GM20431 (cell line): ENCODE results near the gene C1orf159.

Experiments used
- in situ Hi-C: fragments of 300-500 bp; cut with MseI, MboI; formaldehyde crosslinking; loops from one replicate; pipeline ENCODE4 v1.15.0; 2020; ENCODE audit warnings: low sequenced_read_pairs; ENCODE audit not compliant: unreplicated experiment

C1orf159 gene

DNA sequence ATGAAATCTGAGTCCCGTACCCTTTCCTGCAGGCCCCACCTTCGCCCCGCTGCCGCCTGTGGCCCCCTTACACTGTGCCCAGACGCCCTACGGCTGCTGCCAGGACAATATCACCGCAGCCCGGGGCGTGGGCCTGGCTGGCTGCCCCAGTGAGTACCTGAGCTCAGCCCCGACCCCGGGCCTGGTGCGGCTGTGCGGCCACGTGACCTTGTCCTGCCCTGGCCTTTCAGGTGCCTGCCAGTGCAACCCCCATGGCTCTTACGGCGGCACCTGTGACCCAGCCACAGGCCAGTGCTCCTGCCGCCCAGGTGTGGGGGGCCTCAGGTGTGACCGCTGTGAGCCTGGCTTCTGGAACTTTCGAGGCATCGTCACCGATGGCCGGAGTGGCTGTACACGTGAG, 70.8 kb downstream of the C1orf159 start:
- in situ Hi-C loops, result no loop called here

DNA sequence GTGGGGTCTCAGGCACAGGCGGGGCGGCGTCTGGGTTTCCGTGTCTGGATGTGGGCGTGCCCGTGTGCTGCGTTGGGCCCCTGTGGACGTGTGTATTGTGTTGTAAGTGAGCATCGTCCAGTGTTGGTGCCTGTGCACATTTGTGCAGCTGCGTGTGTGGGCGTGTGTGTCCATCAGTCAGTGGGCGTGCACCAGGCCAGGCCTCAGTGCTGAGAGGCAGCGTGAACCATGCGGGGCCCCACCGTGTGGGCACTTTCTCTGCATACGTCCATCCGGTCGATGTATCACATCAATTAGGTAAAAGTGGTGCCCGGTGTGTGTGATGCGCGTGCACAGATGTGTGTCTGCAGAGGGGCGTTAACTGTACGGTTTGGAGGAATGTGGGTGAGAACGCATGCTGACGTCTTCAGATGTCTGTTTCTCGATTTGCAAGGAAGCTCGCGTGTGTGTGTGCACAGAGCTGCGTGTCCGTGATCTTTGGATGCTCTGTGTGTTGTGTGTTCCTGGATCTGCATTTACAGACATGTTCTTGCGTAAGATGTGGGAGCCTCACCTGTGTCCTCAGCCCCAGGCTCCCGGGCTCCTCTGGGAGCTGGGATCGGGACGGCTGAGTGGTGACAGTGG, 71.3 kb downstream of the C1orf159 start:
- in situ Hi-C loops, result no loop called here

DNA sequence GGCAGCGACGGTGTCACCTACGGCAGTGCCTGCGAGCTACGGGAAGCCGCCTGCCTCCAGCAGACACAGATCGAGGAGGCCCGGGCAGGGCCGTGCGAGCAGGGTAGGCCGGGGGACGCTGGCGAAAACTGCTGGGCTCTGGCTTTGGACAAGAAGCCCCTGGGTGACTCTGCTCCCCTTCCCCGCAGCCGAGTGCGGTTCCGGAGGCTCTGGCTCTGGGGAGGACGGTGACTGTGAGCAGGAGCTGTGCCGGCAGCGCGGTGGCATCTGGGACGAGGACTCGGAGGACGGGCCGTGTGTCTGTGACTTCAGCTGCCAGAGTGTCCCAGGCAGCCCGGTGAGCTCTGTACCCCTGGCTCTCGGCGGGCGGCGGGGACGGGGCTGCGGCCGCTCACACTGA, 72.0 kb downstream of the C1orf159 start:
- in situ Hi-C loops, result no loop called here

DNA sequence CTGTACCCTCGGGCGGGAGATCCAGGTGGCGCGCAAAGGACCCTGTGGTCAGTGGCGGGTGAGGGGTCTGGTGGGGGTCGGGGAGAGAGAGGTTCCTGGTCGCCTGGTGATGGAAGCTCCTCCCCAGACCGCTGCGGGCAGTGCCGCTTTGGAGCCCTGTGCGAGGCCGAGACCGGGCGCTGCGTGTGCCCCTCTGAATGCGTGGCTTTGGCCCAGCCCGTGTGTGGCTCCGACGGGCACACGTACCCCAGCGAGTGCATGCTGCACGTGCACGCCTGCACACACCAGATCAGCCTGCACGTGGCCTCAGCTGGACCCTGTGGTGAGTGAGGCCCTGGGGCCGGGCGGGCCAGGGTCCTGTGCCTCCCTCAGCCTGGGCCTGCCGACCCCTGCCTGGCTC, 72.5 kb downstream of the C1orf159 start:
- in situ Hi-C loops, result no loop called here

DNA sequence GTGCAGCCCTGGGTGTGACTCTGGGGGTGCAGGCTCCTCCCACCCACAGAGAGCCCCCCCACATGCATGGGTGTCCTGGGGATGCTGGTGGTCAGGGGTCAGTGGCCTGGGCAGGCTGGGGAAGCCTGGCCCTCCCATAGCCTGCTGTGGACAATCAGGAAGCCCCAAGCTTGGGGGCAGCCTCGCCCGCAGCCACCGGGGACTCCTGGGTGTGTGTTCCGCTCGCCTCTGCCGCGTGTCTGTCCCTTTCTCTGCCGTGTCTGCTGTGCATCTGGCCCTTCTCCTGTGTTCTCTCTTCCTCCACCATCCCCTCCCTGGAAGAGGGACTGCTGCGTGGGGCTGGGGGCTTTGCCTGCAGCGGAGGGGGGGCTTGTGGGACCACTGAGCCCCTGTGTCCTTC, 73.1 kb downstream of the C1orf159 start:
- in situ Hi-C loops, result no loop called here

DNA sequence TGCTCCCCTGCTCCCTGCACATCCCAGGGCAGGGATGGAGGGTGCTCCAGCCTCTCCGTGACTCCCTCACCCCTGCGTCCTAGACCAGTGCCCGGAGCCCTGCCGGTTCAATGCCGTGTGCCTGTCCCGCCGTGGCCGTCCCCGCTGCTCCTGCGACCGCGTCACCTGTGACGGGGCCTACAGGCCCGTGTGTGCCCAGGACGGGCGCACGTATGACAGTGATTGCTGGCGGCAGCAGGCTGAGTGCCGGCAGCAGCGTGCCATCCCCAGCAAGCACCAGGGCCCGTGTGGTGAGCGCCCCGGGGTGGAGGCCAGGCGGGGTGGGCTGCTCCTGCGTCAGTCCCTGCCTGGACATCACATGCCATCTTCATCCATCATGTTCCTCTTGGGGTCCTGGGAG, 74.0 kb downstream of the C1orf159 start:
- in situ Hi-C loops, result no loop called here

DNA sequence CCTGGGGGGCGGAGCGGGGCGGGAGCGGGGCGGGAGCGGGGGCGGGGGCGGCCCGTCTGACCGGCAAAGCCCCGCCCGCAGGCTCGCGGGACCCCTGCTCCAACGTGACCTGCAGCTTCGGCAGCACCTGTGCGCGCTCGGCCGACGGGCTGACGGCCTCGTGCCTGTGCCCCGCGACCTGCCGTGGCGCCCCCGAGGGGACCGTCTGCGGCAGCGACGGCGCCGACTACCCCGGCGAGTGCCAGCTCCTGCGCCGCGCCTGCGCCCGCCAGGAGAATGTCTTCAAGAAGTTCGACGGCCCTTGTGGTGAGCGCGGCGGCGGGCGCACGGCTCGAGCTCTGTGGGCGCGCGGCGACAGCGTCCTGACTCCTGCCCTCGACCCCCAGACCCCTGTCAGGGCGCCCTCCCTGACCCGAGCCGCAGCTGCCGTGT, 74.8 kb downstream of the C1orf159 start:
- in situ Hi-C loops, result no loop called here

DNA sequence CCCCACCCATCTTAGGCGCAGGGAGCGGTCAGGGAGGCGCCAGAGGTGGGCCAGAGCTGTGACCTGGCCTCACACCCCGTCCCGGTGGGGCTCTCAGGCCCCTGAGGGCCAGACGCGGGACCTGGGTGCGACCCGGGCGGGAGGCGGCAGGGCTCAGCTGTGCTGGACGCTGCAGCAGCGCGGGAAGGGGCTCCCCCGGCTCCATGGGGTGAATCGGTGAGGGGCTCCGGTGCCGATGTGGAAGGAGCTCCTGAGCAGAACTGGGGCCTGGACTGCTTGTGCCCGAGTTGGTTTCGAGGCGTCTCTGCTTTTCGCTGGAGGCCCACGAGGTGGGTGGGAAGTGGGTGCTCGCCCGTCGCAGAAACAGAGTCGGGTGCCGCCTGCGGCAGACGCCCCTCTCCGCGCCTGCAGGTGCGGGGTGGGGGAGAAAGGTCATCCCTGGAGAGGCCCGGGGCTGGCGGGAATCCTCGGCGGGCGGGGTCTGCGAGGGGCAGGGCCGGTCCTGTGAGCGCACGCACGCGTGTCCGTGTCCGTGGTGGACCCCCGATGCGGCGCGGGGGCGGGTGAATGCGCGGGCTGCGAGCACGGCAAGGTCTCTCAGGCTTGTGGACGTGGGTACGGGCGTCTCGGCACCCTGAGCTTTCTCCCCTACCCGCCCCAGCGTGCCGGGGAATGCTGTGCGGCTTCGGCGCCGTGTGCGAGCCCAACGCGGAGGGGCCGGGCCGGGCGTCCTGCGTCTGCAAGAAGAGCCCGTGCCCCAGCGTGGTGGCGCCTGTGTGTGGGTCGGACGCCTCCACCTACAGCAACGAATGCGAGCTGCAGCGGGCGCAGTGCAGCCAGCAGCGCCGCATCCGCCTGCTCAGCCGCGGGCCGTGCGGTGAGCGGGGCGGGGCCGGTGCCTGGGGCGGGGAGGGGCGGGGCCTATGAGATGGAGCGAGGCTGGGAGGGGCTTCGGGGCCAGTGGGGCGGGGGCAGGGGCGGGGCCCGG, 75.6 kb downstream of the C1orf159 start:
- in situ Hi-C loops, result no loop called here

DNA sequence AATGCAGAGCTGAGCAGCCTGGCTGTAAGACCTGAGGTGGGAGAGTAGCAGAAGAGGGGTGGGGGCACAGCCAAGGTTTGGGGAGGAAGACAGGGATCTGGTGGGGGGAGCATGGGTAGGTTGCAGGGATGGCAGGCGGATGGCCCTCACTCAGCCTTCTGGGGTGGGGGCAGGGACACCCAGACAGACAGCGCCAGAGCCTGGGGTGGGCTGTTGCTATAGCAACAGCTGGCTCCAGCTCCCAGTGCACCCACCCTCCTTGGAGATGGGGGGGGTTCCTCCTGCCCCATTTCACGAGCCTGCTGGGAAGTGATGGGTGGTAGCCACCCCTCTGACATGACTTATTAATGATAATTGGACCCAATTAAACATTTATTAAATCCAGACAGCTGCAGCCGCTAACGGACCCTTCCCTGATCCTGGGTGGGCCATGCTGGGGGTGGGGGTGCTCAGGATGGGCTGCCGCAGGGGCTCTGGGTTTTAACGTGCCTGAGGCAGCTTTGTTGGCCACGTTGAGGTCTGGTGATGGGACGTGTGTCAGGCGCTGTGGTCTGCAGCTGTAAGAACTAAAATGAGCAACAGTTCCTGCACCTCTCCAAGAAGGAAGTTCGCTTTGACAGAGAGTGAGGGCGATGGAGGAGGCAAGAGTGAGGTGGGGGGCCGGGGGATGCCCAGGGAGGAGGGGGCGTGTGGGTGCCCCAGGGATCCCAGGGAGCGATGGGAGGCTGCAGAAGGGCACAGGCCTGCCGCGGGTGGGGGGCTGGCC, 76.6 kb downstream of the C1orf159 start:
- in situ Hi-C loops, result no loop called here

DNA sequence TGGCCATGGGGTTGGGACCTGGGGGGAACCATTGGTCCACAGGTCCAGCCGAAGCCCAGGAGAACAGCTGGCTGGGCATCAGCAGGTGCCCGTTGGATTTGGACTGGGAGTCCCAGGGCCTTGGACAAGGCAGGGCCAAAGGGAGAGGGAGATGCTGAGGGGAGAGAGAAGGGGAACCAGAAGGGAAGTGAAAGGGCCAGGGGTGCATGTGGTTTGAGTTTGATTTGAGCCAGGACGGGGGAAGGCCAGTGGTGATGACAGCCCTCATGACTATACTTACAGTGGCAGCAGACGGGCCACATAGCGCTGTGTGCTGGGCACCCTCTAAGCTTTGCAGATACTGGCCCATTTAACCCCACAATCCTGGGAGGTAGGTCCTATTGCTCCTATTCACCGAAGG, 77.2 kb downstream of the C1orf159 start:
- in situ Hi-C loops, result no loop called here

DNA sequence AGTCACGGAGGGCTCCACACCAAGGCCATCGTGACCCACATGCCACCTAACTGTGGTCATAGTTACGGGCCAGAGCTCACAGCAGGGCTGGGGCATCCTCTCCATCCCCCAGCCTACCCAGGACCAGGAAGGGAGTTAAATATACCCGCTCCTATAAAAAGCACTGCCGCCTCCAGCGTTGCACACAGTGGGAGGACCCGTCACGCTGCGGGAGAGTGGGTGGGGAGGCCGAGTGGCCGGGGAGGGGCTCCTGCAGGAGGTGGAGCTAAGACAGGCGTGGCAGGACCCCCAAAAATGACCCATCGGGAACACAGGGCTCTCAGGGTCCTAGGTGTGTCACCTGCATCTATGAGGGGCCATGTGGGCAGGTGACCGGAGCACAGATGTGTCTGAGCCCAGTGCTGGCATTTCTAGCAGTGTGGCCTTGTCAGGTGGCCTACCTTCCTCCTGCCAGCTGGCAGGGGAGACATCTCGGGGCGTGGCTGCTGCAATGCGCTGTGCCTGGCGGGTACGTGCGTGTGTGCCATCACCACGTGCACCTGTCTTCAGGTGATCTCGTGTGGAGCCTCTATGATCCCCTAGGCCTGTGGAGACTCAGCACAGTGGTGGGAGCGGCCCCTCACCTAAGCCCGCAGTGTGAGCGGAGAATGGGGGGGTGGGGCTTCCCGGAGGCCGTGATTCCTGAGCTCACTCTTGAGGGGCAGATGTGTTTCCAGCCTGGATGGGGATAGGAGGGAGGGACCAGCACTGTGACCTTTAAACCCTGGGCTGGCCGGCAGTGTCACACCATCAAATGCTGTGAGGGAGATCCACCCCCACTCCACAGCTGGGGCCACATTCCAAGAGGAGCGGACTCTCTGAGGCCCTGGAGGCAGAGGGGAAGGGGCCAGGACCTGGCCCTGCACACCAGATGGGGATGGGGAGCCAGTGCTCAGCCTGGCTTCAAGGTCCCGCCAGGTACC, 78.2 kb downstream of the C1orf159 start:
- in situ Hi-C loops, result no loop called here

DNA sequence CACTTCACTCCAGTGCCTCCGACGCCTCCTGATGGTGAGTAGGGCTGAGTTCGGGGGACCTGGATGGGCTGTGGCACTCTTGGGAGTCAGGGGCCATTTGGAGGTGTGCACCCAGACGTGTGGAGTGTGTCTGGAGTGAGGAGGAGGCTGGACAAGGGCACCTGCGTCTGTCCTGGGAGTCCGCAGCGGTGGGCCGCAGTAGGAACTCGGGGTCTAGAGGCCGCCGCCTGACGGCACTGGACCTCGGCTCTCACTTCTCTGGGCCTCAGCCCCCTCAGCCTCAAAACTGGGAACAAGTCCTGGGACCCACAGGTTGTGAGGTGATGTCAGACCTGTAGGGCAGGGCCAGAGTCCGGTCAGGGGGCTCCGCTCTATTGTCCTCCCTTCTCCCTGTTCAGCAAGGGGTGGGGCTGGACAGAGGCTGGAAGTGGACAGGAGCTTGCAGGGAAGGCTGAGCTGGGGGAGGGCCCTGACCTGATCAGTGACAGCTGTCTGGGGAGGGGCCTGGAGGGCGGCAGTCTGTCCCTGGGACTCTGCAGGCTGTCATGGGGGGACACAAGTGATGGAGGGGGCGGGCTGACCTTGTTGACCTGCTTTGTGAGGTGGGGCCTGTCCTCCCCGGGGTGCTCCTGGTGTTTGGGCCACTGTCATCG, 80.5 kb downstream of the C1orf159 start:
- in situ Hi-C loops, result no loop called here

DNA sequence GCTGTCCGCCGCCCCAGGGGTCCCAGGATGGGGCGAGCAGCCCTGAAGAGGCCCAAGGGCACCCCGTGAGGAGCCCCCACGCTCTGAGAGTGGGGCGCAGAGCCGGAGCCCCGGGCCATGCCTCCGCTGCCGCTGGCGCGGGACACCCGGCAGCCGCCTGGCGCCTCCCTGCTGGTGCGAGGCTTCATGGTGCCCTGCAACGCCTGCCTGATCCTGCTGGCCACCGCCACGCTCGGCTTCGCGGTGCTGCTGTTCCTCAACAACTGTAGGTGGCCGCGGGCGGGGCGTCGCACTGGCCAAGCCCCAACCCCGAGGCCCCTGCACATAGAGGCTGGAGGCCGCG, 81.5 kb downstream of the C1orf159 start:
- in situ Hi-C loops, result no loop called here

DNA sequence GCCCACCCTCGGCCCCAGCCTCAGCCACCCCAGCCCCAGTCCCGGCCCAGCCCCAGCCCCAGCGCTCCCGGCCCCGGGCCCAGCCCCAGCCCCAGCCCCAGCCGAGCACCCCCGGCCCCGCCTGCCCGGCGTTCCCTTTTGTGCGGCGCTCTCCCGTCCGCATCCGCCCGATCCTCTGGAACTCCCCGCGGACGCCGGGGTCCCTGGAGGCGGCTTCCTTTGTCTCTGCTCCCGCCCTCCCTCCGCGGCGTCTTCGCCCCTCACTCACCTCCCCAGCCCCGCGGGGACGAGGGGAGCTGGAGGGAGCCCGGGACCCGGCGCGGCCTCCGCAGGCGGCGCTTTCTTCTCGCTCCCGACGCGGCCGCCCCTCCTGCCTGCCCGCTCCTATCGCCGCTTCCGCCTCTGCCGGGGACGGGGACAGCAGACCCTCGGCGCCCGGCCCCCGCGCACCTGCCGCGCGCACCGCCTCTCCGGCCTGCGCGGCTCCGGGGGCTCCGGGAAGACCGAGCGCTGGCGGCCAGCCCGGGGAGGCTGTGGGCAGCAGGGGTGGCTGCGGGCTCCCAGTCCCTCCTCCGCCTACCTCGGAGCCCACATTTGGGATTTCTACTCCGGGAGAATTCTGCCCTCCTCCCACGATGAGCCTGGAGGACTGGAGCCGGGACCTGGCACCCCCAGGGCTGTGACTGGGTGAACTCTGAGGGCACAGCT, 82.0 kb downstream of the C1orf159 start:
- in situ Hi-C loops, result no loop called here

DNA sequence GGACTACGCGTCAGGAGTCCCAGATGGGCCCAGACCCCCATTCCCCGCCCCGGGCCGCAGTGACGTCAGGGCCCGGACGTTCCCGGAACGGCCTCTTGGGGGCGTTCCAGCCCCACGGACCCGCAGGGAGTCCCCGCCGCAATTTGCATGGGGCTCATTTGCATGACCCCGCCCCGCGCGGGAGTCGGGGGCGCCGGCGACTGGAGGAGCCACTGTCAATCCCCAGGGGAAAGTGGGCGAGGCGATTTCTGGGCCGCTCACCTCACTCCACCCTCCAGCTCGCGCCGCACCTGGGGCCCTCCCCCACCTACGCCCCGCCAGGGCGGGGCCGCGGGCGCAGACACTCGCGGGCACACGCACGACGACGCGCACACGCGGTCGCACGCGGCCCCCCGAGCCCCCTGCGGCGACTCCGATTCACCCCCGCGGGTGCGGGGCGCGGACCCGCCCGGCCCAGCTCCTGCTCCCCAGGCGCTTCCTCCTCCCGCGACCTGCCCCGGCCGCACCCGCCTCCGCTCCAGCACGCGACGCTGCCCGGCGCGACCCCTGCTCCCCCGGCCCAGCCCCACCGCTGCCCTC, 82.8 kb downstream of the C1orf159 start:
- in situ Hi-C loops, result no loop called here

DNA sequence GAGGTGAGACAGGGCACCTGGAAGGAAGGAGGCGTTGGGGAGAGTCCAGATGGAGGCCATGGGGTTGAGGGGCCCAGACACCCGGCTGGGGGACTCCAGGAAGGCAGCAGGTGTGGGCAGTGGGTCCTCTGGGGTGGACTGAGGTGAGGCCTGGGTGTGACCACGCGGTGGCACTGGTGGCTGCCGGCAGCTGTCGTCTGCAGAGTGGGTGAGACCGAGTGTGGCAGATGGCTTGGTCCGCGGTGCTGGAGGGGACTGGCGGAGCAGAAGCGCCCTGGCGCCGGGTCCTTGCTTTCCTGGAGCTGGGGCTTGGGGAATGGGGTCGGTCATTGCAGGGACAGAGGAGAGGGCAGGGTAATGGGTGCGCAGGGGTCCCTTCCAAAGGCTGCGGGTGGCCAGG, 83.5 kb downstream of the C1orf159 start:
- in situ Hi-C loops, result no loop called here
